Kidney (tissue), 14 donors: ENCODE measurements around the gene ZNF516. TPM values are rescaled to one million over a fixed set of nuclear protein-coding genes. Genes with fewer than 3 reads are reported as not detected.
A peak's percentile ranks its signal among the peaks of the same experiment; 100 is the strongest.

Experiments used
- DNase-seq, 5 donors: peaks; one replicate each; pipeline ENCODE4 v3.0.0-alpha.2; 2013 to 2020
- FAIRE-seq: peaks from 2 replicates; lab custom pipeline; 2012; peaks lifted over from hg19 to GRCh38; lab: Jason Lieb, UNC
- H3K27ac ChIP-seq, 2 donors: one replicate each; pipeline ENCODE4 v1.7.0; 2013; ENCODE audit warnings: low read depth in 2 of 2, low read length in 2 of 2, inconsistent platforms in 1 of 2
- H3K27me3 ChIP-seq: one replicate; pipeline ENCODE4 v1.7.1; 2013; ENCODE audit warnings: low read length, inconsistent platforms; ENCODE audit not compliant: control insufficient read depth, insufficient read depth
- H3K36me3 ChIP-seq, 3 donors: one replicate each; pipeline versions ENCODE4 v1.7.0 to v1.7.1; 2013; ENCODE audit warnings: low read length in 3 of 3, control low read depth in 1 of 3, inconsistent platforms in 1 of 3; ENCODE audit not compliant: insufficient read depth in 3 of 3, control insufficient read depth in 2 of 3
- H3K4me1 ChIP-seq, 3 donors: one replicate each; pipeline versions ENCODE4 v1.7.0 to v1.7.1; 2013; ENCODE audit warnings: low read length in 3 of 3, inconsistent platforms in 1 of 3, low read depth in 1 of 3; ENCODE audit not compliant: control insufficient read depth in 2 of 3, insufficient read depth in 2 of 3
- H3K4me3 ChIP-seq, 3 donors: one replicate each; pipeline versions ENCODE4 v1.7.0 to v1.8.1; 2013; ENCODE audit warnings: low read length in 3 of 3, control low read depth in 1 of 3, inconsistent platforms in 1 of 3
- H3K9ac ChIP-seq, 3 donors: one replicate each; pipeline versions ENCODE4 v1.7.0 to v1.7.1; 2013; ENCODE audit warnings: low read length in 3 of 3, control low read depth in 1 of 3, inconsistent platforms in 1 of 3
- H3K9me3 ChIP-seq, 3 donors: one replicate each; pipeline versions ENCODE4 v1.7.0 to v1.7.1; 2013; ENCODE audit warnings: low read length in 3 of 3, control low read depth in 1 of 3, inconsistent platforms in 1 of 3; ENCODE audit not compliant: control insufficient read depth in 2 of 3, insufficient read depth in 1 of 3
- CTCF ChIP-seq: IDR thresholded peaks from 3 replicates; pipeline ENCODE4 v1.5.1; 2012; ENCODE audit warnings: mild to moderate bottlenecking, moderate library complexity, borderline replicate concordance; ENCODE audit not compliant: insufficient read depth; ENCODE audit errors: extremely low read depth
- intact Hi-C: fragments of 100-400 bp; cut with DNase I; formaldehyde crosslinking; loops from one replicate; pipeline ENCODE4 v1.11.1; 2022
- polyA plus RNA-seq: library from polyadenylated mRNA; stranded (reverse); fragments of 350-450 nt; fragmentation: Illumina TruSeq; extraction: RNeasy Lipid Tissue Mini Kit (QIAGEN cat#74804); gene quantifications from one replicate; pipeline ENCODE4 v1.2.3, GENCODE V29; 2014; ENCODE audit warnings: low read depth, low replicate concordance; ENCODE audit not compliant: insufficient read depth
- total RNA-seq: library from RNA; stranded (reverse); fragmentation: NEBNext Ultra II Directional; extraction: Animal tissue kit (Norgen Biotek cat#: 25700); gene quantifications from one replicate; pipeline ENCODE4 v1.2.1, GENCODE V29; 2021
- donor health status: control.
- donor health status: control.
- donor health status: control.
- donor health status: control.
- donor health status: control.
- donor health status: DM: yes; HTN: yes; CAD: no.
- donor health status: Normal renal cell carcinoma (clear cell type).

ZNF516 gene
- total and polyA plus RNA-seq, 2 donors from 2014 or later: 6.7 to 28.7 TPM

GRCh38 chr18:76318607-76319006, 176.4 kb downstream of the ZNF516 start:
- DNase-seq (peak in 2 of 5 donors; percentile 13 to 57), FAIRE-seq (no peak)
- no peak for TF ChIP-seq CTCF
- Histone ChIP-seq H3K9me3 (no peaks in the 10 kb centered on the region), H3K4me3 (no peak overlapping the region), H3K27ac (no peak overlapping the region), H3K4me1 (no peaks in the 10 kb centered on the region), H3K27me3 (no peaks in the 10 kb centered on the region), H3K36me3 (no peaks in the 10 kb centered on the region), H3K9ac (no peak overlapping the region)
- intact Hi-C loops: no loop called here

GRCh38 chr18:76317136-76317535, 177.9 kb downstream of the ZNF516 start:
- H3K9me3 ChIP-seq: no peaks in the 10 kb centered on the region
- intact Hi-C loops: no loop called here
- no peaks in the 10 kb centered on the region for H3K4me1 ChIP-seq
- H3K27me3 ChIP-seq: no peaks in the 10 kb centered on the region
- no peak for TF ChIP-seq CTCF
- no peak overlapping the region for H3K9ac ChIP-seq
- H3K27ac ChIP-seq: no peak overlapping the region
- DNase-seq (no peak), FAIRE-seq (no peak)
- H3K36me3 ChIP-seq: no peaks in the 10 kb centered on the region
- H3K4me3 ChIP-seq: no peak overlapping the region

DNA sequence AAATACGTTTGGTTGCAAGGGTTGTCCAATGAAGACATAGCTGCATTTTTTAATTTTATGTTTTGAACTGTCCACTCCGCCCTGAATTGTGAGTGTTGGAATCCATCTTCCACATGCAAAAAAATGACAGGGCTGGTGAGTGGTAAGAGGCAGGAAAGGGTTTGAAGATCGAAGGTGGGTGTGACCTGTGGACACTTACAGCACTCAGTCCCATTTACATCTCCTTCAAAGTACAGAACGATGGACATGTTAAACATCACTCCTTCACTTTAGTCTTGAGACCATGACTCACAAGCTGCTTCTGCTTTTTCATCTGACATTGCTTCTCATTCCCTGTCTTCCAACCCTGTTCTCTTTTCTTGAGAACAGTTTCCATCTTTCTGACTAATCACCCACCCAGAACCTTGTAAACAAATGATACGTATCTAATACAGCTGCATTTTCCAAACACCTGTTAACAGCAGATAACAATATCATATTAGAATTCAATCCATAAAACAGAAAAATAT, 179.3 kb downstream of the ZNF516 start:
- intact Hi-C loops: no loop called here
- no peaks in the 10 kb centered on the region for H3K27me3 ChIP-seq

More for the DNA sequence above, 179.3 kb downstream of the ZNF516 start:
- H3K4me3 ChIP-seq: no peak overlapping the region
- no peak for DNase-seq
- no peaks in the 10 kb centered on the region for H3K36me3 ChIP-seq
- H3K27ac ChIP-seq: no peak overlapping the region
- TF ChIP-seq CTCF: no peak
- H3K9me3 ChIP-seq: no peaks in the 10 kb centered on the region
- no peak overlapping the region for H3K9ac ChIP-seq
- no peaks in the 10 kb centered on the region for H3K4me1 ChIP-seq
- FAIRE-seq: no peak
